NB4 (cell line): ENCODE measurements around the gene EDEM3.

Experiments
- CTCF ChIP-seq: IDR thresholded peaks from one replicate; pipeline ENCODE4 v1.5.1; 2012; ENCODE audit warnings: low read depth, low read length
- MAX ChIP-seq: IDR thresholded peaks from 2 replicates; pipeline ENCODE4 v1.6.1; 2011; ENCODE audit warnings: low read depth, low read length
- MYC ChIP-seq: IDR thresholded peaks from 2 replicates; pipeline ENCODE4 v1.6.1; 2011; ENCODE audit warnings: low read depth, low read length
- POLR2A ChIP-seq: IDR thresholded peaks from 2 replicates; pipeline ENCODE4 v1.6.1; 2011; ENCODE audit warnings: mild to moderate bottlenecking; ENCODE audit not compliant: insufficient read length; ENCODE audit errors: extremely low read depth

GRCh38 chr1:184753608-184754475, 816 bp downstream of the EDEM3 start:
- TF ChIP-seq CTCF, result no peak
- TF ChIP-seq POLR2A, result no peak
- TF ChIP-seq MYC, result 0 out of 2 replicates have a peak, but pooled peaks have one; percentile 17
- TF ChIP-seq MAX, result peak; percentile 55; the same call in 1 of the 2 replicates
